ENCODE results near the gene GPC5. TPM values are rescaled to one million over a fixed set of nuclear protein-coding genes. Genes with fewer than 3 reads are reported as not detected.

Gene GPC5
- total and polyA plus RNA-seq, 2 of the 8 experiments (the other 6 are each of a cell fraction or from before 2014, with no cell fraction given), result 0.20 to 0.39 TPM

GRCh38 chr13:91468301-91468700, 69.9 kb downstream of the GPC5 start:
- Histone ChIP-seq H3K23ac (ENCODE audit: insufficient read length) (no peak overlapping the region), H4K5ac (ENCODE audit: insufficient read length, low read depth, low read length) (no peak overlapping the region), H2AK5ac (ENCODE audit: low read depth, low read length) (no peak overlapping the region), H3K56ac (replicated peaks; ENCODE audit: insufficient read length, low read depth, low read length) (no peak overlapping the region), H3K27me3 (replicated peaks in 1 of 4; ENCODE audit: control insufficient read depth in 3 of 4, extremely low read depth in 1 of 4, insufficient read depth in 3 of 4, low read length in 3 of 4) (no peaks in the 10 kb centered on the region), H4K91ac (replicated peaks; ENCODE audit: insufficient read length, low read length) (no peak overlapping the region), H3K9ac (replicated peaks in 1 of 4; ENCODE audit: extremely low read depth in 1 of 4, low read depth in 3 of 4, low read length in 3 of 4) (no peak overlapping the region), H3K4me3 (ENCODE audit: extremely low read depth in 1 of 4, insufficient read depth in 2 of 4, low read depth in 3 of 4, low read length in 4 of 4) (no peak overlapping the region), H3K36me3 (ENCODE audit: control insufficient read depth in 2 of 4, insufficient read depth in 4 of 4, low read length in 3 of 4) (no peaks in the 10 kb centered on the region), H2BK12ac (ENCODE audit: low read depth, low read length) (no peak overlapping the region), H3K14ac (ENCODE audit: insufficient read length) (no peak overlapping the region), H2BK5ac (ENCODE audit: low read depth, low read length) (no peak overlapping the region), H3K27ac (ENCODE audit: low read depth, low read length) (no peak overlapping the region), H4K8ac (ENCODE audit: extremely low read depth, insufficient read depth, low read length) (no peak overlapping the region), H2BK15ac (ENCODE audit: low read length) (no peak overlapping the region), H3K23me2 (ENCODE audit: low read depth, low read length) (no peaks in the 10 kb centered on the region), H3K18ac (ENCODE audit: extremely low read depth, low read length) (no peak overlapping the region), H2BK120ac (replicated peaks; ENCODE audit: low read depth, low read length) (no peak overlapping the region), H4K20me1 (replicated peaks in 1 of 2; ENCODE audit: control insufficient read depth in 1 of 2, insufficient read depth in 2 of 2, low read length in 2 of 2) (no peaks in the 10 kb centered on the region), H3K4ac (replicated peaks; ENCODE audit: insufficient read length, low read depth, low read length) (no peak overlapping the region), H3K79me2 (ENCODE audit: control insufficient read depth in 1 of 2, insufficient read depth in 2 of 2, low read length in 2 of 2) (no peaks in the 10 kb centered on the region), H3K79me1 (ENCODE audit: low read depth, low read length) (no peaks in the 10 kb centered on the region), H3K9me3 (ENCODE audit: insufficient read depth in 2 of 2, low read depth in 1 of 2, low read length in 1 of 2) (no peaks in the 10 kb centered on the region), H2BK20ac (ENCODE audit: low read length) (no peak overlapping the region), H2AFZ (ENCODE audit: low read length) (no peak overlapping the region), H3K4me1 (replicated peaks in 1 of 4; ENCODE audit: control insufficient read depth in 3 of 4, insufficient read depth in 4 of 4, low read length in 3 of 4) (no peaks in the 10 kb centered on the region), H3K4me2 (ENCODE audit: insufficient read depth in 1 of 2, low read depth in 2 of 2, low read length in 2 of 2) (no peak overlapping the region)
- ChIA-PET POLR2A (ENCODE audit: partially characterized antibody) (no interaction called here), CTCF (ENCODE audit: partially characterized antibody) (no interaction called here)
- WGBS, 2 experiments (ENCODE audit: extremely low coverage in 1 of 2, insufficient coverage in 1 of 2, insufficient read length in 1 of 2, insufficient replicate concordance in 2 of 2, low coverage in 1 of 2, low lambda C conversion rate in 2 of 2, missing lambda C conversion rate in 1 of 2), result 90% methylated on average over 2 of the region's 2 CpGs; no CpG with 5 or more reads in 1 of the 2 experiments
- no peak for FAIRE-seq
- DNase-seq (ENCODE audit: low read depth in 1 of 2, low spot score in 2 of 2), result no peak
- TF ChIP-seq CBX8 (IDR thresholded peaks at IDR 0.05; ENCODE audit: borderline replicate concordance, low read depth, low read length) (no peak), SUZ12 (IDR thresholded peaks at IDR 0.05; ENCODE audit: low read length) (no peak), CTCF (IDR thresholded peaks at IDR 0.05; ENCODE audit: control extremely low read depth in 1 of 3, insufficient read depth in 1 of 3, low read depth in 1 of 3, low read length in 3 of 3) (no peak), TBP (IDR thresholded peaks at IDR 0.05; ENCODE audit: low read depth, low read length) (no peak), BACH1 (IDR thresholded peaks at IDR 0.05; ENCODE audit: low read length) (no peak), GTF2F1 (IDR thresholded peaks at IDR 0.05; ENCODE audit: borderline replicate concordance, low read depth, low read length) (no peak), BCL11A (IDR thresholded peaks at IDR 0.05; ENCODE audit: low read depth in 2 of 2, low read length in 2 of 2) (no peak), POLR2AphosphoS5 (IDR thresholded peaks at IDR 0.05; ENCODE audit: low read depth, low read length) (no peak)

All from H1 (cell line).